HCT116 (cell line): ENCODE measurements around the gene EMSY.

ENCODE experiments used
- CTCF ChIP-seq, 3 experiments: fragments of 200-600 bp in 1 of 3; sonication (generic) in 1 of 3; IDR thresholded peaks in 2 of 3; conservative IDR thresholded peaks in 1 of 3; 2 replicates each; pipeline ENCODE4 v1.5.1; 2012 to 2017; ENCODE audit warnings: low read depth in 2 of 3, low read length in 2 of 3, antibody characterized with exemption in 1 of 3, borderline replicate concordance in 1 of 3, control low read depth in 1 of 3, mild to moderate bottlenecking in 1 of 3, mixed read lengths in 1 of 3, mixed run types in 1 of 3, moderate library complexity in 1 of 3; ENCODE audit not compliant: insufficient read depth in 1 of 3
- EZH2 ChIP-seq: fragments of 200-600 bp; sonication (generic); IDR thresholded peaks from 2 replicates; pipeline ENCODE4 v1.6.1; 2017; ENCODE audit warnings: antibody characterized with exemption, mixed run types
- EZH2phosphoT487 ChIP-seq: fragments of 200-600 bp; IDR thresholded peaks from 2 replicates; pipeline ENCODE4 v1.6.1; 2018; ENCODE audit warnings: antibody characterized with exemption, borderline replicate concordance
- MAX ChIP-seq: IDR thresholded peaks from 2 replicates; pipeline ENCODE4 v1.6.1; 2012
- POLR2AphosphoS5 ChIP-seq: IDR thresholded peaks from 2 replicates; pipeline ENCODE4 v1.6.1; 2011; ENCODE audit warnings: mild to moderate bottlenecking, low read depth, low read length, moderate library complexity
- ZBTB33 ChIP-seq: IDR thresholded peaks from 2 replicates; pipeline ENCODE4 v1.6.1; 2011; ENCODE audit warnings: mild to moderate bottlenecking, low read length, moderate library complexity; ENCODE audit not compliant: insufficient replicate concordance; ENCODE audit errors: extremely low read depth

GRCh38 chr11:76459846-76460245 lies 15.0 kb downstream of the EMSY start:
- no peak for TF ChIP-seq CTCF (IDR thresholded peaks at IDR 0.05 in 2 of 3, conservative IDR thresholded peaks at IDR 0.05 in 1 of 3; ENCODE audit: borderline replicate concordance in 1 of 3, insufficient read depth in 1 of 3, low read depth in 2 of 3, low read length in 2 of 3)
- TF ChIP-seq MAX = no peak
- TF ChIP-seq EZH2 = no peak
- no peak for TF ChIP-seq EZH2phosphoT487
- TF ChIP-seq ZBTB33 = no peak
- no peak for TF ChIP-seq POLR2AphosphoS5
